GM19035 (cell line): ENCODE data around the gene IRAK4.
A peak's percentile ranks its signal among the peaks of the same experiment; 100 is the strongest.

Experiments
- ATAC-seq: cut with Tn5 transposase; IDR thresholded peaks from one replicate; pipeline ENCODE4 v1.9.1; 2021; ENCODE audit not compliant: unreplicated experiment

Gene IRAK4

DNA sequence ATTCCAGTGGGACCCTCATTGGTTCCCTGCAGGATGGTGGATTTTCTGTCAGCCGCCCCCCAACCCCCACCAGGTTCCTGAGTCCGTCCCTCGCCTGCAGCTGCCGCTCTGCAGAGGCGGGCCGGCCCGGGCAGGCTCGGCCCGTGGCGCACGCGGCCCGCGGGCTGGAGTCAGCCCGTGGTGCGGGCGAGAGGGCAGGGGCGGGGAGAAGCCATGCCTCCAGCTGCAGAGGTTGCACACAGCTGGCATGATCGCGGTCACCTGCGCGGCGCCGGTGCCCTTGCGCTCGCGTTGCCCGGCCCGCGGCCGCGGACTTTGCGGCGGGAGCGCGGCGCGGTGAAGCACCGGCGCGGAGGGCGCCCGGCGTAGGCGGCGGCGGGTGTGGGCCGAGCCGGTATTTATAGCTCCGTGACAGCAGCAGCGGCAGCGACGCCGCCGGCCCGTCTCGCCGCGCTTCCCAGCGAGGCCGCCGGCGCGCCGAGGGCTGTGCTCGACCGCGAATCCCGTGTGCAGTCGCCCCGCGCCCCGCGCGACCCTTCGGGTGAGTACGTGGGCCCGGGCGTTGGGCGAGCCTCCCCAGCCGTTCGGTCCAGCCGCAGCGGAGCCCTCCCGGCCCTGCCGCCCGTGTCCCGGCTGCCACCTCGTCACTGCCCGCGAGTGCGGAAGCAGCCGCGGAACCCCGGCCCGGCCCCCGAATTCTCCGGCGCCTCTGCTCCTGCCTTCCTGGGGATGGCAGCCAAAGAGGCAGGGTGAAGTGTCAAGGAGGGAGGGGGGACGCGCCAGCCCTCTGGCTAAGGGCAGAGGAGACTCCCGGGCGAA lies 77.1 kb downstream of the IRAK4 start, which contains the start of gene TMEM117:
TSS of gene TMEM117 (plus strand) at position 426 of the 819 bp plus-strand sequence.
- peak; percentile 84 for ATAC-seq

DNA sequence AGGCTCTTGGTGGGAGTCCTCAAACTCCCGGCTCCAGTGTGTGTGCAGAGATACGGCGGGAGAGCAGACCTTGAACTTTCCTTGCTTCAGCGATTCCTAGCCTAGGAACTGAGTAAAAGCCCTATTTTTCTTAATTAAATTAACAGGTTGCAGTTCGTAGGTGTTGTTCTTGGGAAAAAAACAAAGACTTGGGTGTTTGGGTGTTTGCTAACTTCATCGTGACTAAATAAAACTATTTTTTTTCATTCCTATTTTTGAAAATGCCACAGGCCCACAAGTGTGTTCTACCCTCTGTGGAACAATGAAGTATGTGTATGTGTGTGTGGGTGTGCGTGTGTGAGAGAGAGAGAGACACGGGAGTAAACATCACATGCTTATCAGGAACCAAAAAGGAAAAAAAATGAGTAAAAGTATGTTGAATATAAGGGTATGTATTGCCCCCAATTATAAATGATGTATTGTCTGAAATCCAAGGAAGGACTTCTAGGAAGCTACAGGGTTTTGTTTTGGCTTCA lies 77.8 kb downstream of the IRAK4 start:
- ATAC-seq = peak; percentile 39
